CMK (cell line): ENCODE data around the gene PDGFA.

ENCODE experiments used
- DNase-seq: peaks from one replicate; pipeline ENCODE4 v3.0.0-alpha.2; 2010; ENCODE audit warnings: low read depth

Gene PDGFA

GRCh38 chr7:503575-504111 is 16.0 kb downstream of the PDGFA start:
- DNase-seq, result no peak

GRCh38 chr7:502296-502695 is 17.4 kb downstream of the PDGFA start:
- no peak for DNase-seq

- DNase-seq, result no peak
Measured at GRCh38 chr7:501526-501925, 18.1 kb downstream of the PDGFA start.

- no peak for DNase-seq
Measured at GRCh38 chr7:500521-501420, 18.9 kb downstream of the PDGFA start.

GRCh38 chr7:499853-500485 is 19.7 kb downstream of the PDGFA start:
- no peak for DNase-seq

- no peak for DNase-seq
Measured at GRCh38 chr7:498678-499641, 20.7 kb downstream of the PDGFA start.

- no peak for DNase-seq
Measured at GRCh38 chr7:497946-498655, 21.5 kb downstream of the PDGFA start.

- no peak for DNase-seq
Measured at GRCh38 chr7:497346-497745, 22.3 kb downstream of the PDGFA start.

- no peak for DNase-seq
Measured at GRCh38 chr7:496528-497295, 22.9 kb downstream of the PDGFA start.

GRCh38 chr7:495761-496321 is 23.8 kb downstream of the PDGFA start:
- DNase-seq, result no peak

GRCh38 chr7:495326-495725 is 24.3 kb downstream of the PDGFA start:
- no peak for DNase-seq

- no peak for DNase-seq
Measured at GRCh38 chr7:494906-495305, 24.7 kb downstream of the PDGFA start.

GRCh38 chr7:494259-494687 is 25.4 kb downstream of the PDGFA start:
- DNase-seq, result no peak

- DNase-seq, result no peak
Measured at GRCh38 chr7:493661-494251, 25.9 kb downstream of the PDGFA start.

- DNase-seq, result no peak
Measured at GRCh38 chr7:492714-493065, 27.0 kb downstream of the PDGFA start.

- no peak for DNase-seq
Measured at GRCh38 chr7:491958-492713, 27.5 kb downstream of the PDGFA start.

GRCh38 chr7:491292-491957 is 28.2 kb downstream of the PDGFA start:
- DNase-seq, result no peak

GRCh38 chr7:490461-491291 is 29.0 kb downstream of the PDGFA start:
- DNase-seq, result no peak
